ENCODE results near the gene ITGA8. TPM values are rescaled to one million over a fixed set of nuclear protein-coding genes. Genes with fewer than 3 reads are reported as not detected.
"Not testable (repeated sequence)": the region's sequence is repeated elsewhere in the genome, so short reads cannot be mapped to it uniquely, and the experiment has no call there.

ITGA8 gene
- polyA plus RNA-seq, 3 donors = not detected

DNA sequence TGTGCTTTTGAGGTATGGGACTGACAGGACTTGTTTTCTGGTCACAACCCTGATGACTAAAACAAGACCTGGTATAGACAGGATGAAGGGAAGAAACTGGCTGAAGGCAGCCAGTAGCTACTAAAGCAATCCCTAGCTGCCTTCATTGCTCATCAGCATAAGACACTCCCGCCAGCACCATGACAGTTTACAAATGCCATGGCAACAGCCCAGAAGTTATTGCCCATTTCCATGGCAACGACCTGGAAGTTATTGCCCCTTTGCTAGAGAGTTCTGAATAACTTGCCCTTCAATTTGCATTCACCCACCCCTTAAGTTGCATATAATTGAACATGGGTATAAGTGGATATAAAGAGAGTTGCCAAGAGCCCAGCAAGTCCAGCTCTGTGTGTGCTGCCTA, 179.0 kb downstream of the ITGA8 start:
- Histone ChIP-seq H3K4me1 (ENCODE audit: control insufficient read depth in 1 of 2, insufficient read depth in 2 of 2, low read length in 2 of 2) (no peaks in the 10 kb centered on the region), H3K9ac (ENCODE audit: insufficient read depth, low read length, poor library complexity, severe bottlenecking) (no peak overlapping the region), H2AFZ (ENCODE audit: insufficient read depth, low read depth, low read length, poor library complexity, severe bottlenecking) (no peak overlapping the region), H3K9me3 (replicated peaks in 1 of 2; ENCODE audit: control insufficient read depth in 1 of 2, insufficient read depth in 1 of 2, low read length in 2 of 2) (peaks cover 0 to 3% of the 10 kb centered on the region in 2 donors), H3K27me3 (ENCODE audit: control insufficient read depth in 2 of 2, insufficient read depth in 2 of 2, low read length in 2 of 2) (no peaks in the 10 kb centered on the region), H3K79me2 (ENCODE audit: insufficient read depth, low read length) (no peaks in the 10 kb centered on the region), H3K36me3 (replicated peaks in 1 of 2; ENCODE audit: control insufficient read depth in 1 of 2, insufficient read depth in 2 of 2, low read length in 2 of 2) (no peaks in the 10 kb centered on the region), H3K27ac (ENCODE audit: low read depth in 1 of 2, low read length in 2 of 2) (no peak overlapping the region), H3K4me3 (replicated peaks in 1 of 3; ENCODE audit: low read depth in 2 of 3, low read length in 3 of 3) (no peak overlapping the region), H4K20me1 (ENCODE audit: insufficient read depth, low read length) (no peaks in the 10 kb centered on the region), H3K4me2 (replicated peaks; ENCODE audit: extremely low read depth, low read length, poor library complexity, severe bottlenecking) (no peak overlapping the region)
- DNase-seq = no peak
- TF ChIP-seq, protein P1, sequence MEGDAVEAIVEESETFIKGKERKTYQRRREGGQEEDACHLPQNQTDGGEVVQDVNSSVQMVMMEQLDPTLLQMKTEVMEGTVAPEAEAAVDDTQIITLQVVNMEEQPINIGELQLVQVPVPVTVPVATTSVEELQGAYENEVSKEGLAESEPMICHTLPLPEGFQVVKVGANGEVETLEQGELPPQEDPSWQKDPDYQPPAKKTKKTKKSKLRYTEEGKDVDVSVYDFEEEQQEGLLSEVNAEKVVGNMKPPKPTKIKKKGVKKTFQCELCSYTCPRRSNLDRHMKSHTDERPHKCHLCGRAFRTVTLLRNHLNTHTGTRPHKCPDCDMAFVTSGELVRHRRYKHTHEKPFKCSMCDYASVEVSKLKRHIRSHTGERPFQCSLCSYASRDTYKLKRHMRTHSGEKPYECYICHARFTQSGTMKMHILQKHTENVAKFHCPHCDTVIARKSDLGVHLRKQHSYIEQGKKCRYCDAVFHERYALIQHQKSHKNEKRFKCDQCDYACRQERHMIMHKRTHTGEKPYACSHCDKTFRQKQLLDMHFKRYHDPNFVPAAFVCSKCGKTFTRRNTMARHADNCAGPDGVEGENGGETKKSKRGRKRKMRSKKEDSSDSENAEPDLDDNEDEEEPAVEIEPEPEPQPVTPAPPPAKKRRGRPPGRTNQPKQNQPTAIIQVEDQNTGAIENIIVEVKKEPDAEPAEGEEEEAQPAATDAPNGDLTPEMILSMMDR (IDR thresholded peaks at IDR 0.05) = no peak
- intact Hi-C loops (cut with micrococcal nuclease) = no loop called here
- H3K36me3 Mint-ChIP-seq = no peaks in the 10 kb centered on the region
- peaks cover 0 to 5% (median 1%) of the 10 kb centered on the region in 3 donors for H3K27me3 Mint-ChIP-seq (ENCODE audit: low read depth in 3 of 3)
- no peak overlapping the region for H3K27ac Mint-ChIP-seq
- no peaks in the 10 kb centered on the region for H3K4me1 Mint-ChIP-seq
- peaks cover 0 to 14% (median 11%) of the 10 kb centered on the region in 7 donors for H3K9me3 Mint-ChIP-seq
- no peak overlapping the region for H3K4me3 Mint-ChIP-seq
- WGBS (ENCODE audit: insufficient coverage) = no CpG with 5 or more reads among the region's 2 CpGs

DNA sequence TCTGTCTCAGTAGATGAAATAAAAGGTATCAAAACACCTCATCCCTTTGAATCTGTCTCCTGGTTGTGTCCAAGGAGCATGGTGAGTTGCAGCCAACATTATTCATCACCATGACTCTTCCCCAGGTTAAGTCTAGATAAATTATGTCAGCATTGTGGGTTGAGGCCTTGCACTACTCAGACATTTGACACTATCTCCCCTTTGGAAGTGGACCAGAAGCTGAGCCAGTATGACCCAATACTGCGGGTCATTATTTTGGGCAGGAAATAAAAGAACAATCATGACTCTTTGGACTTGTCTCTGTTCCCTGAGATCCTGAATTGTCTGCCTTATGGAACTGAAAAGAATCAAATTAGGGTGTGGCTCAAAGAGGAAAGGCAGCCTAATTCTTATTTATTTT, 180.5 kb downstream of the ITGA8 start:
- no peak overlapping the region for H3K4me3 Mint-ChIP-seq
- H3K9me3 Mint-ChIP-seq = peaks cover 0 to 13% (median 6%) of the 10 kb centered on the region in 7 donors
- peaks cover 0 to 7% (median 4%) of the 10 kb centered on the region in 3 donors for H3K27me3 Mint-ChIP-seq (ENCODE audit: low read depth in 3 of 3)
- intact Hi-C loops (cut with micrococcal nuclease) = no loop called here
- no CpG with 5 or more reads among the region's 1 CpG for WGBS (ENCODE audit: insufficient coverage)
- Histone ChIP-seq H3K36me3 (replicated peaks in 1 of 2; ENCODE audit: control insufficient read depth in 1 of 2, insufficient read depth in 2 of 2, low read length in 2 of 2) (no peaks in the 10 kb centered on the region), H3K9ac (ENCODE audit: insufficient read depth, low read length, poor library complexity, severe bottlenecking) (no peak overlapping the region), H3K79me2 (ENCODE audit: insufficient read depth, low read length) (no peaks in the 10 kb centered on the region), H3K4me2 (replicated peaks; ENCODE audit: extremely low read depth, low read length, poor library complexity, severe bottlenecking) (no peak overlapping the region), H2AFZ (ENCODE audit: insufficient read depth, low read depth, low read length, poor library complexity, severe bottlenecking) (no peak overlapping the region), H3K4me1 (ENCODE audit: control insufficient read depth in 1 of 2, insufficient read depth in 2 of 2, low read length in 2 of 2) (no peaks in the 10 kb centered on the region), H3K4me3 (replicated peaks in 1 of 3; ENCODE audit: low read depth in 2 of 3, low read length in 3 of 3) (no peak overlapping the region), H3K27ac (ENCODE audit: low read depth in 1 of 2, low read length in 2 of 2) (no peak overlapping the region), H4K20me1 (ENCODE audit: insufficient read depth, low read length) (no peaks in the 10 kb centered on the region), H3K9me3 (replicated peaks in 1 of 2; ENCODE audit: control insufficient read depth in 1 of 2, insufficient read depth in 1 of 2, low read length in 2 of 2) (no peaks in the 10 kb centered on the region), H3K27me3 (ENCODE audit: control insufficient read depth in 2 of 2, insufficient read depth in 2 of 2, low read length in 2 of 2) (no peaks in the 10 kb centered on the region)
- TF ChIP-seq, protein P1 (IDR thresholded peaks at IDR 0.05) = no peak
- H3K36me3 Mint-ChIP-seq = no peaks in the 10 kb centered on the region
- no peaks in the 10 kb centered on the region for H3K4me1 Mint-ChIP-seq
- H3K27ac Mint-ChIP-seq = no peak overlapping the region
- DNase-seq = no peak

DNA sequence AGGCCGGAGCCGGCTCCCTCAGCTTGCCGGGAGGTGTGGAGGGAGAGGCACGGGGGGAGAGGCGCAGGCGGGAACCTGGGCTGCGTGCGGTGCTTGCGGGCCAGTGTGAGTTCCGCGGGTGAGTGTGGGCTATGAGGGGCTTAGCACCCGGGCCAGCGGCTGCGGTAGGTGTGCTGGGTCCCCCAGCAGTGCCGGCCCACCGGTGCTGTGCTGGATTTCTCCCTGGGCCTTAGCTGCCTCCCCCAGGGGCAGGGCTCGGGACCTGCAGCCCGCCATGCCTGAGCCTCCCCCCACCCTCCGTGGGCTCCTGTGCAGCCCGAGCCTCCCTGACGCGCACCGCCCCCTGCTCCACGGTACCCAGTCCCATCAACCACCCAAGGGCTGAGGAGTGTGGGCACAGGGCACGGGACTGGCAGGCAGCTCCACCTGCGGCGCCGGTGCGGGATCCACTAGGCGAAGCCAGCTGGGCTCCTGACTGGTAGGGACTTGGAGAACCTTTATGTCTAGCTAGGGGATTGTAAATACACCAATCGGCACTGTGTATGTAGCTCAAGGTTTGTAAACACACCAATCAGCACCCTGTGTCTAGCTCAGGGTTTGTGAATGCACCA, 184.7 kb downstream of the ITGA8 start:
- H3K79me2 ChIP-seq (ENCODE audit: insufficient read depth, low read length); H3K4me3 Mint-ChIP-seq; H3K9me3 Mint-ChIP-seq; H3K4me2 ChIP-seq (replicated peaks; ENCODE audit: extremely low read depth, low read length, poor library complexity, severe bottlenecking); H3K27ac Mint-ChIP-seq; H3K36me3 Mint-ChIP-seq; H3K9me3 ChIP-seq (replicated peaks in 1 of 2; ENCODE audit: control insufficient read depth in 1 of 2, insufficient read depth in 1 of 2, low read length in 2 of 2); intact Hi-C loops (cut with micrococcal nuclease); DNase-seq; H3K4me1 Mint-ChIP-seq; H2AFZ ChIP-seq (ENCODE audit: insufficient read depth, low read depth, low read length, poor library complexity, severe bottlenecking); H3K4me1 ChIP-seq (ENCODE audit: control insufficient read depth in 1 of 2, insufficient read depth in 2 of 2, low read length in 2 of 2); H4K20me1 ChIP-seq (ENCODE audit: insufficient read depth, low read length); H3K36me3 ChIP-seq (replicated peaks in 1 of 2; ENCODE audit: control insufficient read depth in 1 of 2, insufficient read depth in 2 of 2, low read length in 2 of 2); H3K9ac ChIP-seq (ENCODE audit: insufficient read depth, low read length, poor library complexity, severe bottlenecking); H3K27me3 Mint-ChIP-seq (ENCODE audit: low read depth in 3 of 3); H3K4me3 ChIP-seq (replicated peaks in 1 of 3; ENCODE audit: low read depth in 2 of 3, low read length in 3 of 3); H3K27ac ChIP-seq (ENCODE audit: low read depth in 1 of 2, low read length in 2 of 2); H3K27me3 ChIP-seq (ENCODE audit: control insufficient read depth in 2 of 2, insufficient read depth in 2 of 2, low read length in 2 of 2): not testable (repeated sequence)
- 94% methylated on average over 23 of the region's 31 CpGs for WGBS (ENCODE audit: insufficient coverage)
